Peyer's patch (tissue), 4 donors: ENCODE results near the gene FILIP1L.

ENCODE experiments used
- CTCF ChIP-seq, 6 experiments: fragments of 450-650 bp in 4 of 6; fragments of 200-600 bp in 2 of 6; sonication (generic) in 1 of 6; IDR thresholded peaks; one replicate each; pipeline ENCODE4 v1.5.1; 2017 to 2019; ENCODE audit warnings: antibody characterized with exemption in 6 of 6, mild to moderate bottlenecking in 3 of 6, moderate library complexity in 1 of 6
- POLR2A ChIP-seq, 2 donors: fragments of 450-650 bp; IDR thresholded peaks; one replicate each; pipeline ENCODE4 v1.5.1; 2017; ENCODE audit warnings: antibody characterized with exemption in 2 of 2, mild to moderate bottlenecking in 2 of 2, moderate library complexity in 2 of 2

- TF ChIP-seq CTCF (IDR thresholded peaks at IDR 0.05) = peak; percentile 25 to 85 (median 68)
- no peak for TF ChIP-seq POLR2A (IDR thresholded peaks at IDR 0.05)
Observed at GRCh38 chr3:99842826-99843589, 271.3 kb downstream of the FILIP1L start.
